HCT116 (cell line): ENCODE measurements around the gene NFIB. TPM values are rescaled to one million over a fixed set of nuclear protein-coding genes. Genes with fewer than 3 reads are reported as not detected.

Experiments used
- ATAC-seq: fragments of 200-7000 bp; cut with Tn5 transposase; 2 replicates; pipeline ENCODE4 v1.9.1; 2020; ENCODE audit warnings: mild to moderate bottlenecking, moderate library complexity
- BruUV-seq: library from RNA; stranded (reverse); fragments of 400-500 nt; replicated peaks from 2 replicates; lab custom pipeline; 2021; lab: Mats Ljungman, UMichigan
- CTCF ChIA-PET: fragments of 300-600 bp; sonication (Branson Sonifier 250); formaldehyde crosslinking; loops from one replicate; lab custom pipeline; 2021; ENCODE audit warnings: antibody characterized with exemption; lab: Charles Lee
- POLR2A ChIA-PET: fragments of 300-600, 350-600 bp; sonication (Branson Sonifier 250); formaldehyde crosslinking; loops from one replicate; lab custom pipeline; 2021; ENCODE audit warnings: antibody characterized with exemption; lab: Charles Lee
- RAD21 ChIA-PET, 2 experiments: fragments of 300-600 bp; sonication (Branson Sonifier 250); formaldehyde crosslinking; loops; one replicate each; lab custom pipeline; 2023; ENCODE audit warnings: low total read pairs in 2 of 2; ENCODE audit not compliant: uncharacterized antibody in 2 of 2, unreplicated experiment in 2 of 2, low non-redundant PET in 1 of 2; lab: Charles Lee
- DNase-seq: peaks from one replicate; pipeline ENCODE4 v3.0.0-alpha.2; 2010; ENCODE audit warnings: low read depth, low spot score
- H2AFZ ChIP-seq: fragments of 200-600 bp; shearing (Covaris generic), sonication (generic); 2 replicates; pipeline ENCODE4 v1.6.1; 2017; ENCODE audit warnings: low read depth, mixed run types, mixed read lengths, antibody characterized with exemption, low read length; ENCODE audit not compliant: poor library complexity, severe bottlenecking
- H3K27ac ChIP-seq: 2 replicates; pipeline ENCODE4 v1.5.1; 2012; ENCODE audit warnings: low read depth, low read length
- H3K27me3 ChIP-seq: fragments of 200-600 bp; sonication (generic); 2 replicates; pipeline ENCODE4 v1.6.1; 2016; ENCODE audit warnings: mixed run types, low read length, mixed read lengths; ENCODE audit not compliant: insufficient read depth
- H3K36me3 ChIP-seq, 2 experiments: fragments of 200-500 bp in 1 of 2; fragments of 200-600 bp in 1 of 2; sonication (Bioruptor generic) in 1 of 2; sonication (generic) in 1 of 2; 2 replicates each; pipeline versions ENCODE4 v1.5.1 to v1.6.1; 2014 to 2016; ENCODE audit warnings: low read length in 2 of 2, inconsistent platforms in 1 of 2, mixed read lengths in 1 of 2, mixed run types in 1 of 2; ENCODE audit not compliant: insufficient read depth in 2 of 2, control insufficient read depth in 1 of 2
- H3K4me1 ChIP-seq, 2 experiments: fragments of 200-600 bp in 1 of 2; sonication (generic) in 1 of 2; 2 replicates each; pipeline versions ENCODE4 v1.5.1 to v1.6.1; 2012 to 2017; ENCODE audit warnings: low read length in 2 of 2, inconsistent platforms in 1 of 2, mild to moderate bottlenecking in 1 of 2, mixed read lengths in 1 of 2, mixed run types in 1 of 2, moderate library complexity in 1 of 2; ENCODE audit not compliant: insufficient read depth in 2 of 2, control insufficient read depth in 1 of 2
- H3K4me2 ChIP-seq: fragments of 200-600 bp; sonication (generic); 2 replicates; pipeline ENCODE4 v1.6.1; 2017; ENCODE audit warnings: mixed run types, low read length, mixed read lengths
- H3K4me3 ChIP-seq, 2 experiments: fragments of 200-600 bp in 1 of 2; sonication (generic) in 1 of 2; replicated peaks in 1 of 2; 2 replicates each; pipeline ENCODE4 v1.5.1; 2011 to 2016; ENCODE audit warnings: low read length in 2 of 2, control low read depth in 1 of 2, low read depth in 1 of 2, mild to moderate bottlenecking in 1 of 2, mixed read lengths in 1 of 2, mixed run types in 1 of 2
- H3K79me2 ChIP-seq: fragments of 200-600 bp; sonication (generic); 2 replicates; pipeline ENCODE4 v1.6.1; 2017; ENCODE audit warnings: mild to moderate bottlenecking, mixed run types, low read length, moderate library complexity, mixed read lengths; ENCODE audit not compliant: insufficient read depth
- H3K9ac ChIP-seq: fragments of 200-600 bp; sonication (generic); 2 replicates; pipeline ENCODE4 v1.6.1; 2016; ENCODE audit warnings: low read length, mixed read lengths
- H3K9me2 ChIP-seq: fragments of 200-600 bp; sonication (generic), shearing (Covaris generic); 2 replicates; pipeline ENCODE4 v1.6.1; 2017; ENCODE audit warnings: mixed run types, mild to moderate bottlenecking, moderate library complexity; ENCODE audit not compliant: insufficient read depth
- H3K9me3 ChIP-seq, 2 experiments: fragments of 200-500 bp in 1 of 2; fragments of 200-600 bp in 1 of 2; sonication (Bioruptor generic) in 1 of 2; sonication (generic) in 1 of 2; 2 replicates each; pipeline ENCODE4 v1.6.1; 2014 to 2017; ENCODE audit warnings: low read length in 2 of 2, mixed read lengths in 2 of 2, inconsistent platforms in 1 of 2, low read depth in 1 of 2, mild to moderate bottlenecking in 1 of 2, mixed run types in 1 of 2, moderate library complexity in 1 of 2; ENCODE audit not compliant: control insufficient read depth in 1 of 2, insufficient read depth in 1 of 2
- H4K20me1 ChIP-seq: fragments of 200-600 bp; sonication (generic), shearing (Covaris generic); 2 replicates; pipeline ENCODE4 v1.6.1; 2017; ENCODE audit warnings: mixed run types, mild to moderate bottlenecking, moderate library complexity; ENCODE audit not compliant: insufficient read depth
- CBX3 ChIP-seq: IDR thresholded peaks from 2 replicates; pipeline ENCODE4 v1.6.1; 2012; ENCODE audit warnings: low read depth
- CEBPB ChIP-seq: IDR thresholded peaks from 2 replicates; pipeline ENCODE4 v1.6.1; 2012; ENCODE audit warnings: low read depth
- ELF1 ChIP-seq: IDR thresholded peaks from 2 replicates; pipeline ENCODE4 v1.6.1; 2012; ENCODE audit warnings: low read depth, borderline replicate concordance
- EZH2 ChIP-seq: fragments of 200-600 bp; sonication (generic); IDR thresholded peaks from 2 replicates; pipeline ENCODE4 v1.6.1; 2017; ENCODE audit warnings: antibody characterized with exemption, mixed run types
- EZH2phosphoT487 ChIP-seq: fragments of 200-600 bp; IDR thresholded peaks from 2 replicates; pipeline ENCODE4 v1.6.1; 2018; ENCODE audit warnings: antibody characterized with exemption, borderline replicate concordance
- FOSL1 ChIP-seq: IDR thresholded peaks from 2 replicates; pipeline ENCODE4 v1.6.1; 2012; ENCODE audit warnings: low read depth
- JUND ChIP-seq: IDR thresholded peaks from 2 replicates; pipeline ENCODE4 v1.6.1; 2012
- POLR2A ChIP-seq: IDR thresholded peaks from 2 replicates; pipeline ENCODE4 v1.7.0; 2011; ENCODE audit warnings: borderline replicate concordance; ENCODE audit not compliant: insufficient read depth, insufficient read length; ENCODE audit errors: extremely low read depth
- POLR2AphosphoS5 ChIP-seq: IDR thresholded peaks from 2 replicates; pipeline ENCODE4 v1.6.1; 2011; ENCODE audit warnings: mild to moderate bottlenecking, low read depth, low read length, moderate library complexity
- RAD21 ChIP-seq: IDR thresholded peaks from 2 replicates; pipeline ENCODE4 v1.6.1; 2012; ENCODE audit warnings: low read depth, mild to moderate bottlenecking
- SIN3A ChIP-seq: IDR thresholded peaks from 2 replicates; pipeline ENCODE4 v1.6.1; 2012; ENCODE audit warnings: low read depth
- SP1 ChIP-seq: IDR thresholded peaks from 2 replicates; pipeline ENCODE4 v1.6.1; 2012; ENCODE audit warnings: low read depth
- SRF ChIP-seq: IDR thresholded peaks from 2 replicates; pipeline ENCODE4 v1.6.1; 2012; ENCODE audit warnings: low read depth
- TCF7L2 ChIP-seq: IDR thresholded peaks from 2 replicates; pipeline ENCODE4 v1.7.0; 2011; ENCODE audit warnings: borderline replicate concordance, inconsistent platforms; ENCODE audit not compliant: insufficient read depth, insufficient read length; ENCODE audit errors: extremely low read depth
- YY1 ChIP-seq: IDR thresholded peaks from 2 replicates; pipeline ENCODE4 v1.6.1; 2011; ENCODE audit warnings: low read length, low read depth, moderate library complexity, mild to moderate bottlenecking; ENCODE audit not compliant: insufficient replicate concordance; ENCODE audit errors: extremely low read depth
- ZFX ChIP-seq: fragments of 450-650 bp; IDR thresholded peaks from 2 replicates; pipeline ENCODE4 v1.6.1; 2017
- intact Hi-C: fragments of 100-400 bp; cut with micrococcal nuclease; formaldehyde crosslinking; loops from 2 replicates; pipeline ENCODE4 v1.10.0; 2022
- total RNA-seq: library from RNA; stranded (reverse); gene quantifications from one replicate; pipeline ENCODE4 v1.2.1, GENCODE V29; 2021; ENCODE audit not compliant: unreplicated experiment
- TF ChIP-seq, protein P1 (sequence below): IDR thresholded peaks from 2 replicates; pipeline ENCODE4 v1.6.1; 2012
- TF ChIP-seq, protein P2 (sequence below): IDR thresholded peaks from 2 replicates; pipeline ENCODE4 v1.6.1; 2011; ENCODE audit warnings: mild to moderate bottlenecking, low read length, moderate library complexity; ENCODE audit not compliant: insufficient replicate concordance; ENCODE audit errors: extremely low read depth
- TF ChIP-seq, protein P3 (sequence below): IDR thresholded peaks from 2 replicates; pipeline ENCODE4 v1.6.1; 2012
- TF ChIP-seq, protein P4 (sequence below), 3 experiments: fragments of 200-600 bp in 1 of 3; sonication (generic) in 1 of 3; IDR thresholded peaks in 2 of 3; conservative IDR thresholded peaks in 1 of 3; 2 replicates each; pipeline ENCODE4 v1.5.1; 2012 to 2017; ENCODE audit warnings: low read depth in 2 of 3, low read length in 2 of 3, antibody characterized with exemption in 1 of 3, borderline replicate concordance in 1 of 3, control low read depth in 1 of 3, mild to moderate bottlenecking in 1 of 3, mixed read lengths in 1 of 3, mixed run types in 1 of 3, moderate library complexity in 1 of 3; ENCODE audit not compliant: insufficient read depth in 1 of 3

Gene NFIB
- total RNA-seq, 1 experiment from 2014 or later, result 6.6 TPM

DNA sequence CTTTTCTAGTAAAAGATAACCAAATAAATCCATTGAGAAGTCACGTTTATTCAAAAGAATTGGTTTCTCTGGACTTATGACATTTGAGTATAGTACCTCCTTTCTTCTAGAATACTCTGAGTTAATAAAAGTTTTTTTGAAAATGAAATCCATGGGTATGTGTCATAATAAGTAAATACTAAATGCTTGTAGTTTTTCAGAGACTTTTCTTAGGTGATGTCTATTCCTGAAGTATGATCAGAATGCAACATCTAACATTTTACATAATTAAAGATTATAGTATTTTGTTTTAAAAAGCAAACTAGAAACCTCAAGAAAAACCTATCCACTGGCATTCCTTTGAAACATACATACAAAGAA lies 63.2 kb downstream of the NFIB start:
- Histone ChIP-seq H3K36me3 (no peaks in the 10 kb centered on the region), H3K4me2 (peak overlapping the region; percentile 18; the same call in 1 of the 2 replicates), H3K9me3 (no peaks in the 10 kb centered on the region), H3K4me1 (peaks cover 10 to 12% of the 10 kb centered on the region in 2 experiments; a peak in 2 of 4 replicates), H3K27me3 (no peaks in the 10 kb centered on the region), H3K27ac (no peak overlapping the region), H3K4me3 (no peak overlapping the region), H3K79me2 (no peaks in the 10 kb centered on the region), H4K20me1 (no peaks in the 10 kb centered on the region), H2AFZ (no peak overlapping the region), H3K9me2 (no peaks in the 10 kb centered on the region), H3K9ac (no peak overlapping the region)
- intact Hi-C loops, result no loop called here
- TF ChIP-seq RAD21, result no peak
- no peak for TF ChIP-seq CEBPB
- TF ChIP-seq, protein P1, sequence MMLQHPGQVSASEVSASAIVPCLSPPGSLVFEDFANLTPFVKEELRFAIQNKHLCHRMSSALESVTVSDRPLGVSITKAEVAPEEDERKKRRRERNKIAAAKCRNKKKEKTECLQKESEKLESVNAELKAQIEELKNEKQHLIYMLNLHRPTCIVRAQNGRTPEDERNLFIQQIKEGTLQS, result no peak
- no peak for TF ChIP-seq SRF
- TF ChIP-seq SIN3A, result no peak
- no peak for TF ChIP-seq POLR2A
- no peak for TF ChIP-seq POLR2AphosphoS5
- no peak for TF ChIP-seq YY1
- TF ChIP-seq EZH2, result no peak
- TF ChIP-seq CBX3, result no peak
- no peak for TF ChIP-seq ELF1
- TF ChIP-seq, protein P2, sequence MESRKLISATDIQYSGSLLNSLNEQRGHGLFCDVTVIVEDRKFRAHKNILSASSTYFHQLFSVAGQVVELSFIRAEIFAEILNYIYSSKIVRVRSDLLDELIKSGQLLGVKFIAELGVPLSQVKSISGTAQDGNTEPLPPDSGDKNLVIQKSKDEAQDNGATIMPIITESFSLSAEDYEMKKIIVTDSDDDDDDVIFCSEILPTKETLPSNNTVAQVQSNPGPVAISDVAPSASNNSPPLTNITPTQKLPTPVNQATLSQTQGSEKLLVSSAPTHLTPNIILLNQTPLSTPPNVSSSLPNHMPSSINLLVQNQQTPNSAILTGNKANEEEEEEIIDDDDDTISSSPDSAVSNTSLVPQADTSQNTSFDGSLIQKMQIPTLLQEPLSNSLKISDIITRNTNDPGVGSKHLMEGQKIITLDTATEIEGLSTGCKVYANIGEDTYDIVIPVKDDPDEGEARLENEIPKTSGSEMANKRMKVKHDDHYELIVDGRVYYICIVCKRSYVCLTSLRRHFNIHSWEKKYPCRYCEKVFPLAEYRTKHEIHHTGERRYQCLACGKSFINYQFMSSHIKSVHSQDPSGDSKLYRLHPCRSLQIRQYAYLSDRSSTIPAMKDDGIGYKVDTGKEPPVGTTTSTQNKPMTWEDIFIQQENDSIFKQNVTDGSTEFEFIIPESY, result no peak
- TF ChIP-seq, protein P3, sequence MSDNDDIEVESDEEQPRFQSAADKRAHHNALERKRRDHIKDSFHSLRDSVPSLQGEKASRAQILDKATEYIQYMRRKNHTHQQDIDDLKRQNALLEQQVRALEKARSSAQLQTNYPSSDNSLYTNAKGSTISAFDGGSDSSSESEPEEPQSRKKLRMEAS, result no peak
- no peak for TF ChIP-seq SP1
- no peak for TF ChIP-seq ZFX
- no peak for TF ChIP-seq FOSL1
- TF ChIP-seq JUND, result no peak
- TF ChIP-seq, protein P4, sequence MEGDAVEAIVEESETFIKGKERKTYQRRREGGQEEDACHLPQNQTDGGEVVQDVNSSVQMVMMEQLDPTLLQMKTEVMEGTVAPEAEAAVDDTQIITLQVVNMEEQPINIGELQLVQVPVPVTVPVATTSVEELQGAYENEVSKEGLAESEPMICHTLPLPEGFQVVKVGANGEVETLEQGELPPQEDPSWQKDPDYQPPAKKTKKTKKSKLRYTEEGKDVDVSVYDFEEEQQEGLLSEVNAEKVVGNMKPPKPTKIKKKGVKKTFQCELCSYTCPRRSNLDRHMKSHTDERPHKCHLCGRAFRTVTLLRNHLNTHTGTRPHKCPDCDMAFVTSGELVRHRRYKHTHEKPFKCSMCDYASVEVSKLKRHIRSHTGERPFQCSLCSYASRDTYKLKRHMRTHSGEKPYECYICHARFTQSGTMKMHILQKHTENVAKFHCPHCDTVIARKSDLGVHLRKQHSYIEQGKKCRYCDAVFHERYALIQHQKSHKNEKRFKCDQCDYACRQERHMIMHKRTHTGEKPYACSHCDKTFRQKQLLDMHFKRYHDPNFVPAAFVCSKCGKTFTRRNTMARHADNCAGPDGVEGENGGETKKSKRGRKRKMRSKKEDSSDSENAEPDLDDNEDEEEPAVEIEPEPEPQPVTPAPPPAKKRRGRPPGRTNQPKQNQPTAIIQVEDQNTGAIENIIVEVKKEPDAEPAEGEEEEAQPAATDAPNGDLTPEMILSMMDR (IDR thresholded peaks at IDR 0.05 in 2 of 3, conservative IDR thresholded peaks at IDR 0.05 in 1 of 3; ENCODE audit: borderline replicate concordance in 1 of 3, insufficient read depth in 1 of 3, low read depth in 2 of 3, low read length in 2 of 3), result no peak
- TF ChIP-seq TCF7L2, result no peak
- TF ChIP-seq EZH2phosphoT487, result no peak
- DNase-seq, result no peak
- no peak for ATAC-seq
- BruUV-seq, result no TSS peak
- ChIA-PET POLR2A (no interaction called here), RAD21 (no interaction called here), CTCF (no interaction called here)
